ENCODE data around the gene CCDC141.
A peak's percentile ranks its signal among the peaks of the same experiment; 100 is the strongest.

Gene CCDC141

GRCh38 chr2:178910005-178910404, 139.9 kb downstream of the CCDC141 start:
- no peak for ATAC-seq

GRCh38 chr2:178909507-178909906, 140.4 kb downstream of the CCDC141 start:
- no peak for ATAC-seq

- no peak for ATAC-seq
Measured at GRCh38 chr2:178908810-178909209, 141.1 kb downstream of the CCDC141 start.

GRCh38 chr2:178905261-178905660, 144.7 kb downstream of the CCDC141 start:
- no peak for ATAC-seq

- no peak for ATAC-seq
Measured at GRCh38 chr2:178899656-178900055, 150.3 kb downstream of the CCDC141 start.

GRCh38 chr2:178895872-178896271, 154.1 kb downstream of the CCDC141 start:
- ATAC-seq = no peak

- ATAC-seq = no peak
Measured at GRCh38 chr2:178895171-178895570, 154.8 kb downstream of the CCDC141 start.

- no peak for ATAC-seq
Measured at GRCh38 chr2:178892751-178893625, 156.9 kb downstream of the CCDC141 start.

GRCh38 chr2:178891959-178892485, 157.9 kb downstream of the CCDC141 start:
- ATAC-seq = no peak

- peak; percentile 88 to 92 for ATAC-seq
Measured at GRCh38 chr2:178891265-178891958, 158.5 kb downstream of the CCDC141 start.

- ATAC-seq = no peak
Measured at GRCh38 chr2:178886006-178886405, 163.9 kb downstream of the CCDC141 start.

- no peak for ATAC-seq
Measured at GRCh38 chr2:178884440-178884839, 165.5 kb downstream of the CCDC141 start.

GRCh38 chr2:178882666-178883440, 167.1 kb downstream of the CCDC141 start:
- ATAC-seq = no peak

GRCh38 chr2:178881075-178881474, 168.9 kb downstream of the CCDC141 start:
- no peak for ATAC-seq

GRCh38 chr2:178880257-178880656, 169.7 kb downstream of the CCDC141 start:
- no peak for ATAC-seq

GRCh38 chr2:178877874-178878273, 172.1 kb downstream of the CCDC141 start:
- ATAC-seq = no peak

GRCh38 chr2:178874529-178875240, 175.3 kb downstream of the CCDC141 start:
- ATAC-seq = no peak

- no peak for ATAC-seq
Measured at GRCh38 chr2:178873912-178874311, 176.0 kb downstream of the CCDC141 start.

GRCh38 chr2:178871536-178871935, 178.4 kb downstream of the CCDC141 start:
- peak; percentile 35 to 62 for ATAC-seq

- ATAC-seq = no peak
Measured at GRCh38 chr2:178870703-178871102, 179.2 kb downstream of the CCDC141 start.

GRCh38 chr2:178865999-178866398, 183.9 kb downstream of the CCDC141 start:
- no peak for ATAC-seq
